ENCODE results near the gene EFNA4. TPM values are rescaled to one million over a fixed set of nuclear protein-coding genes. Genes with fewer than 3 reads are reported as not detected.

Gene EFNA4
- total RNA-seq, 1 donor from 2014 or later, result 46.8 TPM

DNA sequence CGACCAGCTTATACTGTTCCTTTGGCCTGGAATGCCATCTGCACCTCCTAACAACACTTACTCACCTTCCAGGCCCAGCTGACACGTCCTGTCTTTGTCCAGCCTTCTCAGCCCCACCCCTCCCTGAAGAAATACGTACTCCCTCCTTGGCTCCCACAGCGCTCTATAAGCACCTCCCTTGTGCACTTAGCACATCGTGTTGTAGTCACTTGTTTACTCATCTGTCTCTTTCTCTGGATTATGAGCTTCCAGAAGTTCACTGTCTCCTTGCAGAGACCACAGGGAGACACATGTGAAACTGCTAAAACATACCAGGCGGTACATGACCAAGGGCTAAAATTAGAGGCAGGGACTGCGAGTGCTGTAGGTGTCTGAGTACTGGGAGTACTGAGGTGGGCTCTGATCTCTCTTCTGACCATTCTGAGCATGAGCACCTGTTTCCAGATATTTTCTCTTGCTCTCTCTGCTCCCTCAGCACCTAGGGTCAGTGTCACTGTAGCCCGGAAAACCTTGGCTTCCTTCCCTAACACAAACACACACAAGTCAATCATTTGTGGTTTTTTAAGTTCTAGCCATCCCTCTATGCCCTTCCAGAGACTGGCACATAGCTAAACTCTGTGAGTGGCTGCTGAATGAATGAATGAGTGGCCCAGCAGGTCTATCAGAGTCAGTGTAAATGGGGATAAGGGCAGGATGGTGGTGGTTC lies 24.8 kb upstream of the EFNA4 start:
- H3K4me3 Mint-ChIP-seq (ENCODE audit: low read depth), result no peak overlapping the region

DNA sequence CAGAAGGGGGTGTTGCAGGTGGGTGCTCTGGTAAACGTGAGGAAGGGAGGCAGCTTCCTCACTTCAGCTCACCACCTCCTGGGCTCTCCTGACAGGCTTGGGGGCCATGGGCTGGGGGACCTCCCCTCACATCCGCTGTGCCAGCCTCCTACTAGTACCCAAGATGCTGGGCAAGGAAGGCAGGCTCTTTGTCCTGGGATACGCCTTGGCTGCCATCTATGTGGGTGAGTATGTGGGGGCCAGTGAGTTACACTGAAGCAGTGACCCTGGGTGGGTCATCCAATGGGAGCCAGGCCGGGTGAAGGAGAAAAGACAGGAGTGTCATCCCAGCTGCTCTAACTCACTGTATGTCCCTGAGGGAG lies 24.3 kb upstream of the EFNA4 start:
- H3K27me3 Mint-ChIP-seq, result peaks cover 23% of the 10 kb centered on the region
- H3K4me1 Mint-ChIP-seq (ENCODE audit: low read depth), result peaks cover 5% of the 10 kb centered on the region
- no peak overlapping the region for H3K4me3 Mint-ChIP-seq (ENCODE audit: low read depth)
- TF ChIP-seq CTCF (IDR thresholded peaks at IDR 0.05; ENCODE audit: unreplicated experiment), result no peak
- H3K27ac Mint-ChIP-seq, result no peak overlapping the region
- H3K36me3 Mint-ChIP-seq (ENCODE audit: insufficient read depth), result no peaks in the 10 kb centered on the region
- no peaks in the 10 kb centered on the region for H3K9me3 Mint-ChIP-seq (ENCODE audit: low read depth)
- no peak for DNase-seq (ENCODE audit: low spot score, unreplicated experiment)

More for the DNA sequence above, 24.8 kb upstream of the EFNA4 start:
- TF ChIP-seq CTCF (IDR thresholded peaks at IDR 0.05; ENCODE audit: unreplicated experiment), result no peak
- Mint-ChIP-seq H3K4me1 (ENCODE audit: low read depth) (peaks cover 5% of the 10 kb centered on the region), H3K36me3 (ENCODE audit: insufficient read depth) (no peaks in the 10 kb centered on the region), H3K27ac (no peak overlapping the region), H3K9me3 (ENCODE audit: low read depth) (no peaks in the 10 kb centered on the region), H3K27me3 (peaks cover 23% of the 10 kb centered on the region)
- no peak for DNase-seq (ENCODE audit: low spot score, unreplicated experiment)

DNA sequence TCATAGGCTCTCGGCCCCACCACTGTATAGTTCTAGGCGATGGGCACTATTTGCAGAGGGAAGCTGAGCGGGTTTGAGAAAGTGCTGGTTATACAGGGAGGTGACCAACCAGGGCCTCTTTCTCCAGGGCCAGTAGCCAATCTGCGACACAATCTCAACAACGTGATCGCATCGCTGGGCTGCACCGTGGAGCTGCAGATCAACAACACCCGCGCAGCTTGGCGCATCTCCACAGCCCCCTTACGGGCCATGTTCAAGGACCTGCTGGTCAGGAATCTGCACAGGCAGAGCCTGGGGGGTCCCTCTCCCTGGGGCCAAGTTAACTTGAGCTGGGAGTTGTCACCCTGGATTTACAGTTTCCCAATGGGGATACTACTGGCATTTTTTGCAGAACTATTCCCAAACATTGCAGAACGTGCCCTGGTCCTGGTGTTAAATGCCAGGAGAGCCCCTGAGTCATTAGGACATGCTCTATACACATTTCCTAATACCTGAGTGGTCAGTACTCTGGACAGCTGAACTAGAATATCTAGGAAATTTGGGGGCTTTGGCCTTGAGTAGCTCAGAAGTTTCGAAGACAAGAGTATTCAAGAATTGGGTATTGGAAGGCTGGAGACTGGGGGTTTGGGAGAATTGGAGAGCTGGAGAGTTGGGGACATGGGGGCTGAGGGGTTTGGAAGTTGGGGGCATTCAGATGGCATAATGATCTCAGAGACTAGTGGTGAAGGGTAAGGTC lies 23.0 kb upstream of the EFNA4 start:
- Mint-ChIP-seq H3K27me3 (peaks cover 18% of the 10 kb centered on the region), H3K4me3 (ENCODE audit: low read depth) (no peak overlapping the region), H3K9me3 (ENCODE audit: low read depth) (no peaks in the 10 kb centered on the region), H3K4me1 (ENCODE audit: low read depth) (peaks cover 10% of the 10 kb centered on the region), H3K27ac (no peak overlapping the region), H3K36me3 (ENCODE audit: insufficient read depth) (no peaks in the 10 kb centered on the region)
- no peak for TF ChIP-seq CTCF (IDR thresholded peaks at IDR 0.05; ENCODE audit: unreplicated experiment)
- no peak for DNase-seq (ENCODE audit: low spot score, unreplicated experiment)

DNA sequence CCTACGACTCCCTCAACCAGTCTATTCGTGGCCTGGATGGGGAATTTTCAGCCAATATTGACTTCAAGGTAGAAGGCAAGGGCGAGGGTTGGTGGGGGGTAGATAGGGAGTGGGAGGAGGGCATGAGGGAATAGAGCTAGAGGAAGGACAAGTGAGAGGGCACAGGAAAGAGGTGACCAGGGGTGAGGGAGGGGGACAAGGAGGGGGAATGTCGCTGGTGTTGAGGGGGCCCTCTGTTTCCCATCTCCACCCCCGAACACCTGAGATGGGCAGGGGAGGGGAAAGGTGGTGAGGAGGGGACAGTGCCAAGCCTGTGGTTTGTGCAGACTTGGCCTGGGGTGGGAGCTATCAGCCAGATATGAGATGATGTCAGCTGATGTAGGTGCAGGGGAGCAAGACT lies 20.8 kb upstream of the EFNA4 start:
- Mint-ChIP-seq H3K4me1 (ENCODE audit: low read depth) (peaks cover 10% of the 10 kb centered on the region), H3K9me3 (ENCODE audit: low read depth) (no peaks in the 10 kb centered on the region), H3K36me3 (ENCODE audit: insufficient read depth) (no peaks in the 10 kb centered on the region), H3K4me3 (ENCODE audit: low read depth) (no peak overlapping the region), H3K27me3 (peaks cover 17% of the 10 kb centered on the region), H3K27ac (no peak overlapping the region)
- no peak for TF ChIP-seq CTCF (IDR thresholded peaks at IDR 0.05; ENCODE audit: unreplicated experiment)
- DNase-seq (ENCODE audit: low spot score, unreplicated experiment), result no peak

- Mint-ChIP-seq H3K4me3 (ENCODE audit: low read depth) (no peak overlapping the region), H3K4me1 (ENCODE audit: low read depth) (peaks cover 10% of the 10 kb centered on the region), H3K9me3 (ENCODE audit: low read depth) (no peaks in the 10 kb centered on the region), H3K27ac (no peak overlapping the region), H3K36me3 (ENCODE audit: insufficient read depth) (no peaks in the 10 kb centered on the region), H3K27me3 (peaks cover 14% of the 10 kb centered on the region)
- TF ChIP-seq CTCF (IDR thresholded peaks at IDR 0.05; ENCODE audit: unreplicated experiment), result no peak
- no peak for DNase-seq (ENCODE audit: low spot score, unreplicated experiment)
Measured at GRCh38 chr1:155043301-155043702, 20.2 kb upstream of the EFNA4 start.
